Activated CD8-positive, alpha-beta memory T cell treated with anti-CD3 and anti-CD28 coated beads, Interleukin-2, amount 50 U/mL, for 4 hours (primary cell): ENCODE data around the gene CARM1.
"Not testable (repeated sequence)": the region's sequence is repeated elsewhere in the genome, so short reads cannot be mapped to it uniquely, and the experiment has no call there.

Experiments
- DNase-seq: peaks from one replicate; pipeline ENCODE4 v3.0.0-alpha.2; 2020

The CARM1 gene

GRCh38 chr19:10848230-10848856 lies 23.0 kb upstream of the CARM1 start, which contains the start of gene C19orf38:
Gene C19orf38 (plus strand): TSS chr19:10848415. CDS start chr19:10848509, 94 bp downstream.
- no peak for DNase-seq

- no peak for DNase-seq
These were observed 20.7 kb upstream of the CARM1 start for GRCh38 chr19:10850631-10851030.

GRCh38 chr19:10852098-10852800 lies 19.1 kb upstream of the CARM1 start:
- no peak for DNase-seq

- no peak for DNase-seq
These were observed 18.4 kb upstream of the CARM1 start for GRCh38 chr19:10852941-10853340.

DNA sequence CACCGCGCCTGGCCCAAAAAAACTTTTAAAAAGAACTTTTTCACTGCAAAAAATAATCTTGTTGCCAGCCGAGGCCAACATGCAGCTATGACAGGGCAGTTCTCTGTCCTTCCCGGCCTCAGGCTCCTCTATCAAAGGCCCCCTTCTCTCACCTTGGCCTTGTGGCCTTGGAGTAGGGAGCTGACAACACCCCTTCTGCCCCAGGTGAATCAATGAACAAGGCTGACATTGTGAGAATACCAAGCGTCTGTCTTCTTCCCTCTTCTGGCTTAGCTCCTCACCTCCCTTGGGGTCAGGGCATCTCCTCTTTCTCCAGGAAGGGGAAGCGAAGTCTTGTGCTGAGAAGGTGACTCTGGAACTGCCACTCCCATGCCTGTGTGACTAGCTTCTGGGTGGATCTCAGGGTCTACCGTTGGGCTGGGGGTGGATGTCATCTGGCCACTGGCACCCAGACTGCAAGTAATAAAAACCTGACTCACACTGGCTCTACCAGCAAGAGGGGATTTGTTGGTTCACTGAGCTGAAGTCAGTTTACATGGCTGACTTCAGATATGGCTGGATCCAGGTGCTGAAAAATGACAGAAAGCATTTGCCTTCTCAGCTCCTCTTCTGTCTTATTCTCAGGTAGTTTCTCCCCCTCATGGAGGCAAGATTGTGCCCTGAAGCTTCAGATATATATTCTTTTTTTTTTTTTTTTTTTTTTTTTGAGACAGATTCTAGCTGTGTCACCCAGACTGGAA lies 16.8 kb upstream of the CARM1 start:
- no peak for DNase-seq

- DNase-seq: no peak
These were observed 15.4 kb upstream of the CARM1 start for GRCh38 chr19:10855879-10856522.

DNA sequence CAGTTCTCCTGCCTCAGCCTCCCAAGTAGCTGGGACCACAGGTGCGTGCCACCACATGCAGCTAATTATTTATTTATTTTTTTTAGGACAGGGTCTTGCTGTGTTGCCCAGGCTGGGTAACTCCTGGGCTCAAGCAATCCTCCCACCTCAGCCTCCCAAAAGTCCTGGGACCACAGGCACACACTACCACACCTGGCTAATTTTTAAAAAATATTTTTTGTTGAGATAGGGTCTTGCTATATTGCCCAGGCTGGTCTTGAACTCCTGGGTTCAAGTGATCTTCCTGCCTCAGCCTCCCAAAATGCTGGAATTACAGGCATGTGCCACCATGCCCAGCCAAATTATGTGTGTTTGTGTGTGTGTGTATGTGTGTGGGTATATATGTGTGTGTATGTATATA lies 14.5 kb upstream of the CARM1 start:
- DNase-seq: not testable (repeated sequence)

DNA sequence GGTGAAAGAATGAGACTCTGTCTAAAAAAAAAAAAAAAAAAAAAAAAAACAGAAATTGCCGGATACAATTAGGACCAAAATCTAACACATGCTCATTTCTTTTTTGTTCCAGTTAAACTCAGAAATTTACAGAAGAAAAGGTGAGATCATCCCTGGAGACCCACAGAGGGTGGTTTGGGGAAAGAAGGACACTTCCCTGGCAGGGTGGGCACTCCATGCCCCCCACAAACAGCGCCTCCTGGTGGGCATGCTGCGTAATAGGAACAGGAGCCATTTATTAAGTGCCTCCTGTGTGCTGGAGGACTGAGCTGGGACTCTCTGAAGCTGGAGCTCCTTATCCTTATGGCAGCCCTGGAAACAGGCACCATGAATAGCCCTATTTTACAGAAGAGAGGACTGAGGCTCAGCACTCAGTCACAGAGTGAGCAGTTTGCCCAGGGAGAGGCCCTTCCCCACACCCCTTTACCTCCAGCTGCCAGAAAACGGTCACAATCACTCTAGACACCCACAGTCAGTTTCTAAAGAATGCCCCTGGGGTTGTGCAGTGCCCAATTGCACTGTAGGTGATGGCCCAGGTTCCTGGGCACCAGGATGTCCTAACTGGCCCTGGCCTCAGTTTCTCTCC lies 13.0 kb upstream of the CARM1 start:
- DNase-seq: peak; percentile 35

DNA sequence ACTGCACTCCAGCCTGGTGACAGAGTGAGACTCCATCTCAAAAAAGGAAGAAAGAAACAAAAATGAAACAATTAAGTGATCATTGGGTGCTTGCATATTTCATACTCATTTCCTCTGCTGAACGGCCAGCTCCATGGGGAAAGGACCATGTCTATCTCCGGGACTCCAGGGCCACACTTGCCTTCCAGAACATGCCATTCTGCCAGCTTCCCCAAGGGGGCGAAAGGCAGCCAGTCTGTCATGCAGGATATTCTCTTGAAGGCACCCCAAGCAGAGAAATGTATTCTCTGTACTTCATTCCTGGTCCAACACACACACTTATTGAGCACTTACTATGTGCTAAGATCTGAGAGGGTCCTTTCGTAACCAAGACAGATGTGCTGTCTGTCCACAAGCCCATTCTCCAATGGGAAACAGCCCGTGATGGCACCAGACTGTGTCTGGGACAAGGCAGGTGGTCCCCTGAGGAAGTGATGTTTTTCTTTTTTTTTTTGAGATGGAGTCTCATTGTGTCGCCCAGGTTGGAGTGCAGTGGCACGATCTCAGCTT lies 10.2 kb upstream of the CARM1 start:
- no peak for DNase-seq

DNA sequence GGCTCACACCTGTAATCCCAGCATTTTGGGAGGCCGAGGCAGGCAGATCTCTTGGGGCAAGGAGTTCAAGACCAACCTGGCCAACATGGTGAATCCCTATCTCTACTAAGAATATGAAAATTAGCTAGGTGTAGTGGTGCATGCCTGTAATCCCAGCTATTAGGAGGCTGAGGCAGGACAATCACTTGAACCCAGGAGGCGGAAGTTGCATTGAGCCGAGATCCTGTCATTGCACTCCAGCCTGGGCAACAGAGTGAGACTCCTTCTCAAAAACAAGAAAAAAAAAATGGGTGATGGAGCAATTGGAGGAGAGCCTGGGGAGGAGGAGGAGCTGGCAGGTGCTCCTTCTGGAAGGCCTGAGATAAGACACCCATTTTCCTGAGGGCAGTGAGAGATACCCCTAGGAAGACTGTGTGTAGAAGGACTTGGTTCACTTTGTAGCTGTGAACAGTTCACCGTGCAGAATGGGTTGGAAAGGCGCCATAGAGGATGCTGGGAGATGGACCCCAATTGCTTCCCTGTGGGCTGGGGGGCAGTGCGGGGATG lies 8.7 kb upstream of the CARM1 start:
- DNase-seq: no peak

- DNase-seq: no peak
These were observed 8.1 kb upstream of the CARM1 start for GRCh38 chr19:10863107-10863717.

DNA sequence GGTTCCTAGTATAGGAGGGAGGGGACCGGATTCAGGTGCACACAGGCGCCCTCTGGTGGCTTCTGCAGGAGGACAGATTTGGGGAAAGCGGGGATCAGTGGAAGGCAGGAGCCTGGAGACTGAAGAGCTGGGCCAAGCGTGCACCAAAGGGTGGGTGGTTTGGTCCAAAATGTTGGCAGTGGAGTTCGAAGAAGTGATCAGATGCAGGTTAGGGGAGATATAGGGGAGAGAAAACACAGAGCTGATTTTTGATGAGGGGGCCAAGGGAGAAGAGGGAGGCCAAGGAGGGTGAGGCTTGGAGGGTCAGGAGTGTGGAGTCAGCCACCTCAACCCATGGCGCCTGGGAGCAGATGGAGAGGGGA lies 6.8 kb upstream of the CARM1 start:
- peak; percentile 81 for DNase-seq

GRCh38 chr19:10866495-10866894 lies 4.9 kb upstream of the CARM1 start:
- DNase-seq: no peak

DNA sequence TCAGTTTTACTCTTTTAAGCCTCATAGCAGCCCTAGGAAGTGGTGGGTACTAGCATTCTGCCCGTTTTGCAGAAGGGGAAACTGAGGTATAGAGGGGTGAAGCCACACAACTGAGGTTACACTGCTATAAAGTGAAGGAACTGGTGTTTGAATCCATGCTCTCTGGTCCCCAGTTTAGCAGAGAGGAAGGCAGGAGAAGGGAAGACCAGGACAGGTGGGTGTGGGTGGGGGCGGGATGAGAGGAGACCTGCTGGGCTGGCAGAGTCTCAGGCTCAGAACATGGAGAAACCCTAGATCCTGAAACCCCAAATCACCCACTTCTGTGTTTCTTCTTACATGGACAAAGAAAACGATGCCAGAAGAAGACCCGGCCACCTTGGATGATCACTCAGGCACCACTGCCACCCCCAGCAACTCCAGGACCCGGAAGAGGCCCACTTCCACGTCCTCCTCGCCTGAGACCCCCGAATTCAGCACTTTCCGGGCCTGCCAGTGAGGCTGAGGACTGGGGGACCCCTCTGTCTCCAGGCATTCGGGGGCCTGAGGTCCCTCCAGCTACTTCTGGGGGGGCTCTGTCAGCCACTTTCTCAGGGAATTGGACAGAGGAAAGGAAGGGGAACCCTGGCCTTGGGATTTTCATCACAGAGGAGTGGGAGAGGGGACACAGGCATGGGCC lies 2.3 kb upstream of the CARM1 start:
- DNase-seq: no peak

DNA sequence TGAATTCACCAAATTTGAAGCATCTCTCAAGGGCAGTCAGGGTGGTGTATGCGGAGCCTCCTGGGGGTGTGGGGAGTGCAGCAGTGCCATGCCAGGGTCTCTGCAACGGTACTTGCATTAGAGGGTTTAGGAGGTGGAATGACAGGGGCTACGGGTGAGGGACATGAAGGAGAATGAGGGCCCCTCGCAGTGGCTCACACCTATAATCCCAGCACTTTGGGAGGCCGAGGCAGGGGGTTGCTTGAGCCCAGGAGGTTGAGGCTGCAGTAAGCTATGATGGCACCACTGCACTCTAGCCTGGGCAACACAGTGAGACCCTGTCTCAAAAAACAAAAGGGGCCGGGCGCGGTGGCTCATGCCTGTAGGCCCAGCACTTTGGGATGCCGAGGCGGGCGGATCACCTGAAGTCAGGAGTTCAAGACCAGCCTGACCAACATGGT lies 1.5 kb upstream of the CARM1 start:
- DNase-seq: not testable (repeated sequence)

DNA sequence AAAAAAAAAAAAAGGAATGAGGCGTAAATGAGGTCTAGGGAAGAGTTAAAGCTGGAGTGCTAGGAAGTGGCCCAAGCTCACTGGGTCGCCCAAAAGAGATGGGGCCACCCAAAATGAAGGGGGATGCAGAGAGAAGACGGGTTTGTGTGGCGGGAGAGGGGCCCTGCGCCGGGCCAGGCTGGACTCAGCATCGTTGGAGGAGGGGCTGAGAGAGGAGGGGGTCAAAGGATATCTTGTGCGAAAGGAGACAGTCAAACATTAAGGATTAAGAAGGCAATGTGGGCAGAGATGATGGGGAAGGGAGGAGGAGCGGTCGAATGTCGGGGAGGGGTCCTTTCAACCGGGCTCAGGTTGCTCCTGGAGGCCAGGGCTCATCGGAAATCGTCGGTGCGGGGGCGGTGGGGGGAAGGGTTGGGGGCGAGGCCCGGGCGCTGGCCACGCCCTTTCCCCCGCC lies 825 bp upstream of the CARM1 start:
- DNase-seq: no peak

DNA sequence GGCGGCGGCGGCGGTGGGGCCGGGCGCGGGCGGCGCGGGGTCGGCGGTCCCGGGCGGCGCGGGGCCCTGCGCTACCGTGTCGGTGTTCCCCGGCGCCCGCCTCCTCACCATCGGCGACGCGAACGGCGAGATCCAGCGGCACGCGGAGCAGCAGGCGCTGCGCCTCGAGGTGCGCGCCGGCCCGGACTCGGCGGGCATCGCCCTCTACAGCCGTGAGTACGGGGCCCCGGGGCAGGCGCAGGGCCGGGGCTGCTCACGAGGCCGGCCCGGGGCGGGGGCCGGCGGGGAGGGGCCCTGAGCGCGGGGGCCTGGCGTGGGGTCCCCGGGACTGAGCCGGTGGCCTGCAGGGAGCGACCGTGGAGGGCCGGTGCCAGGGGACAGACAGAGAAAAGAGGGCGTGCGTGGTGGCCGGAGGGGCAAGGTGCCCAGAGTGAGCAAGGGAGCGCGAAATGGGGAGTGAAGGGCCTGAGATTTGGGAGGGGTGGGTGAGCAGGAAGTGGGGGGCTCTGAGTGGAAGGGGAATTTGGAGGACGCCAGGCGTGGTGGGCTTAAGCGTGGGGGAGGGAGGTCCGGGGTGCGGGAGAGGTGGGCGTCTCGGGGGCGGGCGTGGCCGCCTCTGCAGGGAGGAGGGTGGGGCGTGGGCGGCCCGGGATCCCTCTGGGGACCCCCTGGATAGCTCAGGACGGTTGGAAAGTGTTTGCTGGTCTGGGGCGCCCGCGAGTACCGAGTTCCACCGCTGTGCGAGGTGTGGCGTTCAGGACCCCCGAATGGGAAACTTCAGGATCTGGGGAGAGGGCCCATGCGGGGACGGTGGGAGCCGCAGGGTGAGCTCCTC lies 575 bp downstream of the CARM1 start:
- peak; percentile 51 for DNase-seq

DNA sequence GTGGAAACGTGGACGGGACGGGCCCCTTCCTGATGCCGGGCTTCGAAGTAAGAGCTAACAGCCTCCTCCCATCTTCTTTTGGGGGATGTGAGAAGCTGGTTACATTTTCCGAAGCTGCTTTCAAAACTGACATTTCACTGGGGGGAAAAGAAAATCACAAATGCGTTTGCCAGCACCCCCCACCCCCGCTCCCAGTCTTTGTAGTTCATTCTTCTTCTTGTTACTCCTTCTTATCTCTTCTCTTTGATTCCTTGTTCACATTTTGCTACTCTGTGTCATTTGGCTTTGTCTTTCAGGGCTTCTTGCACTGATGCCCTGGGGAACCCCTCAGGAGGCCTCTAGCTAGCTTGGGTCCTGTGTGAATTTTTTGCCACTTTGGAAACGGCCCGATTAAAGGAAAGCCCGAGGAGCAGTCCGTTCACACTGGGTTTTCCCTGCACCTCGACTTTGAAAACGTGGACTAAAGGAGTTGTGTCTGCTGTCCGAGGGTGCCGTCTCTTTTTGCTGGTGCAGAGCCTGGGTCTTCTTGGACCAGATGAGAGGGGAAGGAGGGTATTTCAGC lies 1.3 kb downstream of the CARM1 start:
- DNase-seq: peak; percentile 50

GRCh38 chr19:10874024-10874423 lies 2.7 kb downstream of the CARM1 start:
- DNase-seq: no peak
